ENCODE data around the gene NR1D1.

- TF ChIP-seq ZNF589 (CRISPR knock-in tag; conservative IDR thresholded peaks at IDR 0.05), result no peak
- no peak for TF ChIP-seq TBL1XR1 (IDR thresholded peaks at IDR 0.05; ENCODE audit: borderline replicate concordance, low read length, partially characterized antibody)
- no peak for TF ChIP-seq ZFX (CRISPR knock-in tag; IDR thresholded peaks at IDR 0.05; ENCODE audit: low read depth)
- TF ChIP-seq ELF1 (CRISPR knock-in tag; IDR thresholded peaks at IDR 0.05), result no peak
These were observed 4.5 kb upstream of the NR1D1 start for GRCh38 chr17:40104594-40105486.
